Upper lobe of right lung (tissue), 1 donor: ENCODE data around the gene LMO7. TPM values are rescaled to one million over a fixed set of nuclear protein-coding genes. Genes with fewer than 3 reads are reported as not detected.

Source experiments
- ATAC-seq: fragments of 200-7000 bp; cut with Tn5 transposase; one replicate; pipeline ENCODE4 v1.9.1; 2020; ENCODE audit warnings: mild to moderate bottlenecking, moderate library complexity
- DNase-seq: peaks from one replicate; pipeline ENCODE4 v3.0.0-alpha.2; 2020
- H3K27ac ChIP-seq: fragments of 200-600 bp; one replicate; pipeline ENCODE4 v1.8.0; 2022
- H3K27me3 ChIP-seq: fragments of 200-600 bp; one replicate; pipeline ENCODE4 v1.8.0; 2022; ENCODE audit warnings: mild to moderate bottlenecking
- H3K36me3 ChIP-seq: fragments of 200-600 bp; one replicate; pipeline ENCODE4 v1.8.0; 2022
- H3K4me1 ChIP-seq: fragments of 200-600 bp; one replicate; pipeline ENCODE4 v1.8.0; 2022
- H3K4me3 ChIP-seq: fragments of 200-600 bp; one replicate; pipeline ENCODE4 v1.8.0; 2022; ENCODE audit warnings: mild to moderate bottlenecking
- H3K9me3 ChIP-seq: fragments of 200-600 bp; one replicate; pipeline ENCODE4 v1.8.0; 2022
- CTCF ChIP-seq: fragments of 200-600 bp; IDR thresholded peaks from one replicate; pipeline ENCODE4 v1.8.0; 2022; ENCODE audit warnings: antibody characterized with exemption
- intact Hi-C: fragments of 100-400 bp; cut with DNase I; formaldehyde crosslinking; loops from one replicate; pipeline ENCODE4 v1.11.0; 2022
- total RNA-seq: library from RNA; stranded (reverse); fragmentation: NEBNext Ultra II Directional; extraction: Animal tissue kit (Norgen Biotek cat#: 25700); gene quantifications from one replicate; pipeline ENCODE4 v1.2.1, GENCODE V29; 2021
- donor health status: DM: no; HTN: yes; CAD: no; lungs with severe emphysema.

Gene LMO7
- total RNA-seq, 1 donor from 2014 or later, result 549 TPM

- H3K9me3 ChIP-seq, result no peaks in the 10 kb centered on the region
- peaks cover 6% of the 10 kb centered on the region for H3K4me1 ChIP-seq
- no peak overlapping the region for H3K27ac ChIP-seq
- ATAC-seq (no peak), DNase-seq (no peak)
- H3K4me3 ChIP-seq, result no peak overlapping the region
- H3K27me3 ChIP-seq, result no peaks in the 10 kb centered on the region
- intact Hi-C loops, result no loop called here
- peaks cover under 1% of the 10 kb centered on the region for H3K36me3 ChIP-seq
- no peak for TF ChIP-seq CTCF
Measured at GRCh38 chr13:75811841-75812240, 175.7 kb downstream of the LMO7 start.

DNA sequence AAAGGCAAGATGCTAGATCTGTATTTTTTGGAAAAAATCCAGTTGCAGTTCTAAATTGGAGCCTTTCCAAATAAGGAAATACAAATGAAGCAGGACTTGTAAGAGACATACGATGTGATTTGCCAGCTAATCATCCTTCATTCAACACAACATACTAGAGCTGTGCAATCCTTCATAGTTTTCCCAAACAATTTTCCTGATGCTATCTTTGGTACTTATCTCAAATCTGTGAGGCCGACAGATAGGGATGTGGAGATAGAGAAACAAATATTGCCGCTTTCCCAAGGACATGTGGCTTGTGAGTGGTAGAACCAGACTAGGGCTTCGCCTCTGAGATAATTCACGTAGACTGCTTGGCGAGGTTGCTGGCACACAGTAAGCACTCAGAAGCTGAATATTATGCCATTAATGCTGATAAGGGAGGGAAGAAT lies 176.6 kb downstream of the LMO7 start:
- no peak overlapping the region for H3K4me3 ChIP-seq

DNA sequence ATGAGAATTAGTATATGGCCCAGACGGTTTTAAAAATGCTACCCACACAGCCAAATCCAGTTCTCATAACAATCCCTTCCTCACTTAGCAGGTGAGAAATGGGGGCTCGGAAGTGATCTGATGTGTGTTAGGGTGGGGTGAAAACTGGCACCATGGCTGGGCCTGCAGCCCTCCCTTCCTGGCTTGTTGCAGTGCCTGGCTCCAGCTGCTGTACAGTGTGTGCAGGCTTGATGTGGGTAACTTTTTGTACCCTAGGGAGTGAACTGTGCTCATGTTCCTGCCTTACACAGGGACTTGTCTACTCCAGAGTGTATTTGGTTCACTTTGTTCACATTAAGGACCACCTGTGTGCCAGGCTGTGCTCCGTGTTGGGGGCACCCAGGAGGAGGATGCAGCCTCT lies 177.2 kb downstream of the LMO7 start:
- DNase-seq (no peak), ATAC-seq (peak; percentile 47)
- Histone ChIP-seq H3K9me3 (no peaks in the 10 kb centered on the region), H3K4me1 (peaks cover 6% of the 10 kb centered on the region), H3K4me3 (no peak overlapping the region), H3K27ac (no peak overlapping the region), H3K27me3 (no peaks in the 10 kb centered on the region), H3K36me3 (peaks cover 12% of the 10 kb centered on the region)
- intact Hi-C loops, result no loop called here
- TF ChIP-seq CTCF, result no peak

More for the DNA sequence above, 176.6 kb downstream of the LMO7 start:
- H3K27me3 ChIP-seq, result no peaks in the 10 kb centered on the region
- ATAC-seq (peak; percentile 58), DNase-seq (no peak)
- intact Hi-C loops, result no loop called here
- no peak overlapping the region for H3K27ac ChIP-seq
- no peak for TF ChIP-seq CTCF
- peaks cover 7% of the 10 kb centered on the region for H3K36me3 ChIP-seq
- peaks cover 6% of the 10 kb centered on the region for H3K4me1 ChIP-seq
- H3K9me3 ChIP-seq, result no peaks in the 10 kb centered on the region

DNA sequence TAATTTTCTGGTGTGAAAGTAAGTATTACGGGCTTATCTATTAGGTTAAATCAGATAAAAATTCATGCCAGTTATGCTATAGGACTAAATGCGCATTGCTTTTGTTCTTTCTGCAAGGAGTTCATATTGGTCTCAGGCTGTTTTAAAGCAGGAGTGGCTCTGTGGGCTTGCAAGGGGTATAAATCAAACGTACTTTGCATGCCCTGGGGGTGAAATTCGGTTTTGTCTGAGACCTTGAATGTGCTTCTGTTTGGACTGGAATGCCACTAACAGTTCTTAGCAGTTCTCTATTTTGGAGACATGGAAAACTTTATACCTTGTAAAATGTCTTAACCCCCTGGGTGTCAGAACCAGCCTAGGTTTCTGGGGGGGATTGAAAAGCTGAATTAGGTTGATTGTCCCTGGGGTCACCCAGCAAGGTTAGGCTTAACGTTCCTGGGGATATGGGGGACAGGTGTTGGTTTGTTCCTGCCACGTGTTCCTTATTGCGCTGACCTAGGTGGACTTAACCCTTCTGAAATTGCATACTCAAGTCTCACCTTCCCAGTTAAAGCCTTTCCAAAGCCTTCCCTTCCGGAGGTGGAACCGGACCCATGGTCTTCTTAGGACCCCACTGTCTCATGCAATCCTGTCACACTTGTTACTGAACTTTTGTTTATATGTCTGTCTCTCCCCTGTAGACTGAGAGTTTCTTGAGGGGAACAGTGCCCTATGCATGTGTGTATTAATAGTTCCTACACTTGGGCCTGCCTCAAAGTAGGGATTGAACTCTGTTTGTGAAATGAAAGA lies 182.2 kb downstream of the LMO7 start:
- intact Hi-C loops, result no loop called here
- no peaks in the 10 kb centered on the region for H3K4me1 ChIP-seq
- no peak for DNase-seq
- no peaks in the 10 kb centered on the region for H3K27me3 ChIP-seq
- peaks cover 47% of the 10 kb centered on the region for H3K36me3 ChIP-seq
- no peak overlapping the region for H3K27ac ChIP-seq
- H3K9me3 ChIP-seq, result no peaks in the 10 kb centered on the region
- no peak for TF ChIP-seq CTCF
- no peak overlapping the region for H3K4me3 ChIP-seq
- ATAC-seq, result no peak

DNA sequence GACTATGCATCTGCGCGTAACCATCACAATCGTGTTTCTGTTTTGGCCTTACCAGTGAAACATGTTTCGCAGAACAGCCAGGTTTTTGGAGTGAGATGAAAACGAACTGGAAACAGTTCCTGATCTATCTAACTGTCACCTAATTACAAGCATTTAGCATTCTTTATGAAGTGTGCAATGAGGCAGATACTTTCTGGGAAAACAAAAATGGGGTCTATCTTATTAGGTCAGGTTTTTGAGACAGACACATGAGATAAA lies 182.8 kb downstream of the LMO7 start:
- ATAC-seq (no peak), DNase-seq (no peak)
- Histone ChIP-seq H3K36me3 (peaks cover 51% of the 10 kb centered on the region), H3K9me3 (no peaks in the 10 kb centered on the region), H3K4me3 (no peak overlapping the region), H3K4me1 (no peaks in the 10 kb centered on the region), H3K27ac (no peak overlapping the region), H3K27me3 (no peaks in the 10 kb centered on the region)
- intact Hi-C loops, result no loop called here
- no peak for TF ChIP-seq CTCF

GRCh38 chr13:75825161-75825560 lies 189.0 kb downstream of the LMO7 start:
- H3K36me3 ChIP-seq, result peaks cover 31% of the 10 kb centered on the region

More at GRCh38 chr13:75825161-75825560, 189.0 kb downstream of the LMO7 start:
- TF ChIP-seq CTCF, result no peak
- Histone ChIP-seq H3K9me3 (no peaks in the 10 kb centered on the region), H3K4me3 (no peak overlapping the region), H3K27me3 (no peaks in the 10 kb centered on the region), H3K27ac (no peak overlapping the region), H3K4me1 (no peaks in the 10 kb centered on the region)
- intact Hi-C loops, result loop anchor here (2.0 kb wide), 1 partner anchor 24 kb away; no protein-coding TSS in a partner anchor
- no peak for ATAC-seq
- no peak for DNase-seq
